SK-N-SH (cell line): ENCODE measurements around the gene LRRC8E. TPM values are rescaled to one million over a fixed set of nuclear protein-coding genes. Genes with fewer than 3 reads are reported as not detected.

Source experiments
- CTCF ChIA-PET: fragments of 300-600, 350-600 bp; formaldehyde crosslinking; extraction: SDS; loops from one replicate; lab custom pipeline; 2021; lab: Yijun Ruan, JAX
- POLR2A ChIA-PET: fragments of 350-600 bp; sonication (Branson Sonifier 250); formaldehyde crosslinking; extraction: SDS; loops from one replicate; lab custom pipeline; 2020; ENCODE audit warnings: antibody characterized with exemption, inconsistent platforms; lab: Yijun Ruan, JAX
- DNase-seq: peaks from one replicate; pipeline ENCODE4 v3.0.0; 2012
- H2AFZ ChIP-seq: fragments of 200-600 bp; sonication (generic); 2 replicates; pipeline ENCODE4 v1.8.1; 2016; ENCODE audit warnings: antibody characterized with exemption, mild to moderate bottlenecking, low read depth
- H3F3A ChIP-seq: fragments of 200-600 bp; sonication (generic); replicated peaks from 2 replicates; pipeline ENCODE3; 2016; ENCODE audit warnings: antibody characterized with exemption, mild to moderate bottlenecking; ENCODE audit not compliant: insufficient read depth
- H3K27ac ChIP-seq, 2 experiments: fragments of 200-500 bp in 1 of 2; fragments of 200-600 bp in 1 of 2; sonication (Bioruptor generic) in 1 of 2; sonication (generic), shearing (Covaris generic) in 1 of 2; 2 replicates each; pipeline versions ENCODE4 v1.5.1 to v1.6.1; 2014 to 2016; ENCODE audit warnings: low read depth in 2 of 2, inconsistent platforms in 1 of 2, low read length in 1 of 2, mild to moderate bottlenecking in 1 of 2, mixed read lengths in 1 of 2
- H3K27me3 ChIP-seq: fragments of 200-600 bp; sonication (generic), shearing (Covaris generic); 2 replicates; pipeline ENCODE4 v1.6.1; 2016; ENCODE audit warnings: mixed run types; ENCODE audit not compliant: insufficient read depth
- H3K36me3 ChIP-seq, 2 experiments: fragments of 200-500 bp in 1 of 2; fragments of 200-600 bp in 1 of 2; sonication (Bioruptor generic) in 1 of 2; sonication (generic) in 1 of 2; replicated peaks in 1 of 2; 2 replicates each; pipeline versions ENCODE3 to v1.5.1; 2014 to 2016; ENCODE audit warnings: low read length in 1 of 2, mild to moderate bottlenecking in 1 of 2; ENCODE audit not compliant: insufficient read depth in 2 of 2, control insufficient read depth in 1 of 2
- H3K4me1 ChIP-seq, 2 experiments: fragments of 200-500 bp in 1 of 2; fragments of 200-600 bp in 1 of 2; sonication (Bioruptor generic) in 1 of 2; sonication (generic), shearing (Covaris generic) in 1 of 2; 2 replicates each; pipeline versions ENCODE4 v1.5.1 to v1.6.1; 2014 to 2016; ENCODE audit warnings: low read depth in 1 of 2, low read length in 1 of 2, mixed run types in 1 of 2; ENCODE audit not compliant: insufficient read depth in 2 of 2, control insufficient read depth in 1 of 2
- H3K4me2 ChIP-seq: fragments of 200-600 bp; sonication (generic), shearing (Covaris generic); 2 replicates; pipeline ENCODE4 v1.6.1; 2017; ENCODE audit warnings: mixed run types
- H3K4me3 ChIP-seq, 2 experiments: fragments of 200-500 bp in 1 of 2; fragments of 200-600 bp in 1 of 2; sonication (Bioruptor generic) in 1 of 2; sonication (generic), shearing (Covaris generic) in 1 of 2; 2 replicates each; pipeline versions ENCODE4 v1.5.1 to v1.8.1; 2014 to 2016; ENCODE audit warnings: low read depth in 2 of 2, inconsistent platforms in 1 of 2, low read length in 1 of 2, mild to moderate bottlenecking in 1 of 2, mixed read lengths in 1 of 2, moderate library complexity in 1 of 2
- H3K79me2 ChIP-seq: fragments of 200-600 bp; sonication (generic); 2 replicates; pipeline ENCODE4 v1.8.1; 2017; ENCODE audit warnings: mild to moderate bottlenecking; ENCODE audit not compliant: insufficient read depth
- H3K9ac ChIP-seq: fragments of 200-600 bp; sonication (generic); 2 replicates; pipeline ENCODE4 v1.6.1; 2017; ENCODE audit warnings: mixed run types
- H3K9me2 ChIP-seq: fragments of 200-600 bp; sonication (generic); 2 replicates; pipeline ENCODE4 v1.6.1; 2017; ENCODE audit warnings: mixed run types
- H3K9me3 ChIP-seq: fragments of 200-600 bp; sonication (generic); 2 replicates; pipeline ENCODE4 v1.6.1; 2017; ENCODE audit warnings: mixed run types, mild to moderate bottlenecking, moderate library complexity
- H4K20me1 ChIP-seq: fragments of 200-600 bp; sonication (generic); 2 replicates; pipeline ENCODE4 v1.6.1; 2017; ENCODE audit warnings: mild to moderate bottlenecking, mixed run types; ENCODE audit not compliant: insufficient read depth
- CHD2 ChIP-seq: fragments of 150-350 bp; IDR thresholded peaks from 2 replicates; pipeline ENCODE4 v1.6.1; 2018; ENCODE audit warnings: low read length; ENCODE audit not compliant: partially characterized antibody
- ELF1 ChIP-seq: IDR thresholded peaks from 2 replicates; pipeline ENCODE4 v1.4.0; 2012
- EP300 ChIP-seq, 2 experiments: IDR thresholded peaks; 2 replicates each; pipeline versions ENCODE4 v1.4.0 to v1.6.1; 2012; ENCODE audit warnings: borderline replicate concordance in 1 of 2, low read depth in 1 of 2, low read length in 1 of 2
- EZH2phosphoT487 ChIP-seq: fragments of 200-600 bp; sonication (generic); IDR thresholded peaks from 2 replicates; pipeline ENCODE4 v1.6.1; 2017; ENCODE audit warnings: low read depth, mixed run types, mild to moderate bottlenecking, antibody characterized with exemption, moderate library complexity, borderline replicate concordance
- GABPA ChIP-seq: IDR thresholded peaks from 2 replicates; pipeline ENCODE4 v1.4.0; 2012; ENCODE audit warnings: low read depth, mild to moderate bottlenecking
- GATA2 ChIP-seq: sonication (generic); formaldehyde crosslinking; IDR thresholded peaks from 2 replicates; pipeline ENCODE4 v1.5.0; 2020; ENCODE audit warnings: mild to moderate bottlenecking, missing genetic modification reagents
- MXI1 ChIP-seq: IDR thresholded peaks from 2 replicates; pipeline ENCODE4 v1.6.1; 2012; ENCODE audit warnings: mild to moderate bottlenecking, low read depth, low read length, improper control_type of control experiment
- NRF1 ChIP-seq: IDR thresholded peaks from 2 replicates; pipeline ENCODE4 v1.6.1; 2012; ENCODE audit warnings: low read depth, mild to moderate bottlenecking, low read length
- RAD21 ChIP-seq: IDR thresholded peaks from 2 replicates; pipeline ENCODE4 v1.6.1; 2012; ENCODE audit warnings: mild to moderate bottlenecking, low read length
- RFX5 ChIP-seq: IDR thresholded peaks from 2 replicates; pipeline ENCODE4 v1.6.1; 2012; ENCODE audit warnings: mild to moderate bottlenecking, improper control_type of control experiment, low read length
- RXRA ChIP-seq: IDR thresholded peaks from 2 replicates; pipeline ENCODE4 v1.4.0; 2012; ENCODE audit warnings: low read depth, mild to moderate bottlenecking, borderline replicate concordance
- SIN3A ChIP-seq: IDR thresholded peaks from 2 replicates; pipeline ENCODE4 v1.6.1; 2012; ENCODE audit warnings: low read depth, mild to moderate bottlenecking, low read length, moderate library complexity, borderline replicate concordance
- SMC3 ChIP-seq: IDR thresholded peaks from 2 replicates; pipeline ENCODE4 v1.6.1; 2012; ENCODE audit warnings: low read depth, low read length, improper control_type of control experiment
- TCF12 ChIP-seq: IDR thresholded peaks from 2 replicates; pipeline ENCODE4 v1.4.0; 2012
- YY1 ChIP-seq: IDR thresholded peaks from 2 replicates; pipeline ENCODE4 v1.4.0; 2012; ENCODE audit warnings: low read depth, mild to moderate bottlenecking
- WGBS: methylation state at CpG from one replicate; pipeline ENCODE4 v1.1.6; 2017; ENCODE audit warnings: low lambda C conversion rate; 5-methylcytosine and 5-hydroxymethylcytosine counted together
- polyA plus RNA-seq, 3 experiments: library from polyadenylated mRNA; depleted of rRNA; stranded (reverse); fragments of >200 nt; gene quantifications; 2 replicates each; pipeline ENCODE4 v1.2.3, GENCODE V29; 2012
- TF ChIP-seq, protein P1 (sequence below): IDR thresholded peaks from 2 replicates; pipeline ENCODE4 v1.4.0; 2012; ENCODE audit warnings: low read depth, borderline replicate concordance
- TF ChIP-seq, protein P2 (sequence below): fragments of 150-350 bp; IDR thresholded peaks from 2 replicates; pipeline ENCODE4 v1.6.1; 2016; ENCODE audit warnings: mild to moderate bottlenecking, low read depth, low read length
- TF ChIP-seq, protein P3 (sequence below): IDR thresholded peaks from 2 replicates; pipeline ENCODE4 v1.6.1; 2012; ENCODE audit warnings: mild to moderate bottlenecking, low read depth, low read length, moderate library complexity
- TF ChIP-seq, protein P4 (sequence below): fragments of 200-600 bp; sonication (generic); IDR thresholded peaks from 2 replicates; pipeline ENCODE4 v1.6.1; 2017; ENCODE audit warnings: antibody characterized with exemption, mild to moderate bottlenecking, moderate library complexity

LRRC8E gene
- polyA plus RNA-seq, 1 of the 3 experiments (the other 2 are of a cell fraction), result 0.02 TPM

DNA sequence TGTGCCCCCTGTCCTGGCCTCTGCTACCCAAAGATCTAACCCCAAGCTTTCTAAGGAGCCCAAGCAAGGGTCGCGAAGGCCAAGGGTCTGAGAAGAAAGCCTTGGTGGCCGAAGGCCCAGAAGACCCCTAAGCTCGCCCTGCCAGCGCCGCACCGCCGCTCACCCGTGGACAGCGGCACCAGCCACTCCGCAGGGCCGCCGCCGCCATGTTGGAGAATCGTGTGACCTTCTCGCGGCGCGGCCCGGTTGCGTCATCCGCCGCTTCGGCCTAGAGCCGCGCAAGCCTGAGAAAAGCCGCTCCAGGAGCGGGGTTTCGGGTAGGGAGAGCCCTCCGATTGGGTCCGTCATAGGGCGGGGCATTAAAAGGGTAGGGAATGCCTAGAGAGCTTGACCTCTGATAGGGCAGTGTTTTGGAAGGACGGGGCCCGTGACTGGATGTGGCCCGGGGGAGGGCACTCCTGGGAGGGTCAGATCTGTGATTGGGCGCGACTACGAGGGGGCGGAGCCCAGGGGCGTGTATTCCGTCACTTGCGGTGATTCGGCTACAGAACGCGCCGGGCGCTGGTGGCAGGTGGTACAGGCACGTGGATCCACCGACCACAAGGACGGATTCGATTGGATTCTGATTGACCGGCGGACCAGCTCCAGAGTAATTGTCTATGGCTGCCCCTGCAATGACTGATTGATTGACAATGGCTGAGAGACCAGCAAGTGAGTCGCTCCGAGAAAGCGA is 55.3 kb downstream of the LRRC8E start, which contains the start of gene TIMM44 (continued):
- TF ChIP-seq EZH2phosphoT487 (no peak), GABPA (no peak), GATA2 (no peak), ELF1 (no peak), CHD2 (peak; percentile 76), NRF1 (peak; percentile 63), SIN3A (peak; percentile 30; the same call in 1 of the 2 replicates), MXI1 (peak; percentile 99), SMC3 (no peak)
- TF ChIP-seq, protein P1, sequence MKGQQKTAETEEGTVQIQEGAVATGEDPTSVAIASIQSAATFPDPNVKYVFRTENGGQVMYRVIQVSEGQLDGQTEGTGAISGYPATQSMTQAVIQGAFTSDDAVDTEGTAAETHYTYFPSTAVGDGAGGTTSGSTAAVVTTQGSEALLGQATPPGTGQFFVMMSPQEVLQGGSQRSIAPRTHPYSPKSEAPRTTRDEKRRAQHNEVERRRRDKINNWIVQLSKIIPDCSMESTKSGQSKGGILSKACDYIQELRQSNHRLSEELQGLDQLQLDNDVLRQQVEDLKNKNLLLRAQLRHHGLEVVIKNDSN, result peak; percentile 66

DNA sequence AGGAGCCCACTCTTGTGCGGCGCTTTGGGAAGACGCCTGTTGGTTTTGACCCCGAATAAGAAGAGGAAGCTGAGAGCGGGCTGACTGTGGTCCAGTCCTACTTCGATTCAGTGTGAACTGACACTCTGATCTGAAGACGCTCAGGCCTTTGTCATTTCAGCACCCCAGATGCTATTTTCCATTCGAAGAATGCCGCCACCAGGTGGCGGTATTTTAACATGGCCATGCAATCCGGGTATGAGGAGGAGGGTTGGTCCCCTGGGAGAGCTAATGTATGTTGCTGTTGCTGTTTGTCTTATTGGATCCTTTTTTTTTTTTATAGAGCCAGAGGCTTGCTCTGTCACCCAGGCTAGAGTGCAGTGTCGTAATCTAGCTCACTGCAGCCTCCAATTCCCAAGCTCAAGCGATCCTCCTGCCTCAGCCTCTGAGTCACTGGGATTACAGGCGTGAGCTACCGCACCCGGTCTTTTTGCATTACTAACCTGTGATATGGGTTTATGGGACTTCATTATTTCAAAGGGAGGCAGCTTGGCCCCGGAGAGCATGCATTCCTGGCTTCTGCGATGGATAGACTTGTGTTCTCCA is 56.0 kb downstream of the LRRC8E start:
- peak; percentile 84 for DNase-seq
- Histone ChIP-seq H4K20me1 (no peaks in the 10 kb centered on the region), H3K9ac (peak overlapping the region; percentile 65), H3K4me1 (peaks cover 0 to 6% of the 10 kb centered on the region in 2 experiments; a peak in 1 of 4 replicates), H3K9me2 (no peaks in the 10 kb centered on the region), H3K4me3 (peak overlapping the region; percentile 56 to 68), H2AFZ (peak overlapping the region; percentile 87; the same call in 1 of the 2 replicates), H3K4me2 (peak overlapping the region; percentile 95), H3K79me2 (peaks cover 27% of the 10 kb centered on the region), H3F3A (peaks cover 11% of the 10 kb centered on the region), H3K27me3 (no peaks in the 10 kb centered on the region), H3K9me3 (no peaks in the 10 kb centered on the region), H3K36me3 (peaks cover 10% of the 10 kb centered on the region in 2 experiments), H3K27ac (peak overlapping the region; percentile 36 to 71)
- TF ChIP-seq SMC3 (peak; percentile 80), RFX5 (0 out of 2 replicates have a peak, but pooled peaks have one; percentile 22), EP300 (IDR thresholded peaks at IDR 0.05; ENCODE audit: borderline replicate concordance in 1 of 2, low read depth in 1 of 2, low read length in 1 of 2) (no peak), RAD21 (peak; percentile 72), RXRA (no peak), TCF12 (peak; percentile 18; the same call in 1 of the 2 replicates), YY1 (0 out of 2 replicates have a peak, but pooled peaks have one; percentile 27), SIN3A (peak; percentile 49; the same call in 1 of the 2 replicates), NRF1 (no peak)
- TF ChIP-seq, protein P2, sequence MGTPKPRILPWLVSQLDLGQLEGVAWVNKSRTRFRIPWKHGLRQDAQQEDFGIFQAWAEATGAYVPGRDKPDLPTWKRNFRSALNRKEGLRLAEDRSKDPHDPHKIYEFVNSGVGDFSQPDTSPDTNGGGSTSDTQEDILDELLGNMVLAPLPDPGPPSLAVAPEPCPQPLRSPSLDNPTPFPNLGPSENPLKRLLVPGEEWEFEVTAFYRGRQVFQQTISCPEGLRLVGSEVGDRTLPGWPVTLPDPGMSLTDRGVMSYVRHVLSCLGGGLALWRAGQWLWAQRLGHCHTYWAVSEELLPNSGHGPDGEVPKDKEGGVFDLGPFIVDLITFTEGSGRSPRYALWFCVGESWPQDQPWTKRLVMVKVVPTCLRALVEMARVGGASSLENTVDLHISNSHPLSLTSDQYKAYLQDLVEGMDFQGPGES, result no peak
- TF ChIP-seq, protein P1, result no peak
- TF ChIP-seq, protein P3, sequence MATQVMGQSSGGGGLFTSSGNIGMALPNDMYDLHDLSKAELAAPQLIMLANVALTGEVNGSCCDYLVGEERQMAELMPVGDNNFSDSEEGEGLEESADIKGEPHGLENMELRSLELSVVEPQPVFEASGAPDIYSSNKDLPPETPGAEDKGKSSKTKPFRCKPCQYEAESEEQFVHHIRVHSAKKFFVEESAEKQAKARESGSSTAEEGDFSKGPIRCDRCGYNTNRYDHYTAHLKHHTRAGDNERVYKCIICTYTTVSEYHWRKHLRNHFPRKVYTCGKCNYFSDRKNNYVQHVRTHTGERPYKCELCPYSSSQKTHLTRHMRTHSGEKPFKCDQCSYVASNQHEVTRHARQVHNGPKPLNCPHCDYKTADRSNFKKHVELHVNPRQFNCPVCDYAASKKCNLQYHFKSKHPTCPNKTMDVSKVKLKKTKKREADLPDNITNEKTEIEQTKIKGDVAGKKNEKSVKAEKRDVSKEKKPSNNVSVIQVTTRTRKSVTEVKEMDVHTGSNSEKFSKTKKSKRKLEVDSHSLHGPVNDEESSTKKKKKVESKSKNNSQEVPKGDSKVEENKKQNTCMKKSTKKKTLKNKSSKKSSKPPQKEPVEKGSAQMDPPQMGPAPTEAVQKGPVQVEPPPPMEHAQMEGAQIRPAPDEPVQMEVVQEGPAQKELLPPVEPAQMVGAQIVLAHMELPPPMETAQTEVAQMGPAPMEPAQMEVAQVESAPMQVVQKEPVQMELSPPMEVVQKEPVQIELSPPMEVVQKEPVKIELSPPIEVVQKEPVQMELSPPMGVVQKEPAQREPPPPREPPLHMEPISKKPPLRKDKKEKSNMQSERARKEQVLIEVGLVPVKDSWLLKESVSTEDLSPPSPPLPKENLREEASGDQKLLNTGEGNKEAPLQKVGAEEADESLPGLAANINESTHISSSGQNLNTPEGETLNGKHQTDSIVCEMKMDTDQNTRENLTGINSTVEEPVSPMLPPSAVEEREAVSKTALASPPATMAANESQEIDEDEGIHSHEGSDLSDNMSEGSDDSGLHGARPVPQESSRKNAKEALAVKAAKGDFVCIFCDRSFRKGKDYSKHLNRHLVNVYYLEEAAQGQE, result peak; percentile 83
- TF ChIP-seq, protein P4, sequence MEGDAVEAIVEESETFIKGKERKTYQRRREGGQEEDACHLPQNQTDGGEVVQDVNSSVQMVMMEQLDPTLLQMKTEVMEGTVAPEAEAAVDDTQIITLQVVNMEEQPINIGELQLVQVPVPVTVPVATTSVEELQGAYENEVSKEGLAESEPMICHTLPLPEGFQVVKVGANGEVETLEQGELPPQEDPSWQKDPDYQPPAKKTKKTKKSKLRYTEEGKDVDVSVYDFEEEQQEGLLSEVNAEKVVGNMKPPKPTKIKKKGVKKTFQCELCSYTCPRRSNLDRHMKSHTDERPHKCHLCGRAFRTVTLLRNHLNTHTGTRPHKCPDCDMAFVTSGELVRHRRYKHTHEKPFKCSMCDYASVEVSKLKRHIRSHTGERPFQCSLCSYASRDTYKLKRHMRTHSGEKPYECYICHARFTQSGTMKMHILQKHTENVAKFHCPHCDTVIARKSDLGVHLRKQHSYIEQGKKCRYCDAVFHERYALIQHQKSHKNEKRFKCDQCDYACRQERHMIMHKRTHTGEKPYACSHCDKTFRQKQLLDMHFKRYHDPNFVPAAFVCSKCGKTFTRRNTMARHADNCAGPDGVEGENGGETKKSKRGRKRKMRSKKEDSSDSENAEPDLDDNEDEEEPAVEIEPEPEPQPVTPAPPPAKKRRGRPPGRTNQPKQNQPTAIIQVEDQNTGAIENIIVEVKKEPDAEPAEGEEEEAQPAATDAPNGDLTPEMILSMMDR, result peak; percentile 91
- 24% methylated on average over 18 of the region's 18 CpGs for WGBS
- POLR2A ChIA-PET, result interaction anchor here (0.8 to 2.5 kb wide), 9 partner anchors 12 to 311 kb away, joined by 3 to 15 read pairs (median 4); partner anchors contain the start of genes CTXN1, ELAVL1 and SNAPC2
- CTCF ChIA-PET, result interaction anchor here (0.6 to 4.4 kb wide), 42 partner anchors 8 to 421 kb away, joined by 3 to 69 read pairs (median 4); partner anchors contain the start of genes CTXN1 and TRAPPC5
